GM18505 (cell line): ENCODE measurements around the gene STK33.

Experiments used
- ATAC-seq: cut with Tn5 transposase; IDR thresholded peaks from one replicate; pipeline ENCODE4 v1.9.1; 2021; ENCODE audit not compliant: unreplicated experiment
- POLR2A ChIP-seq: IDR thresholded peaks from 4 replicates; pipeline ENCODE4 v1.6.1; 2011; ENCODE audit warnings: borderline replicate concordance; ENCODE audit not compliant: insufficient read depth, insufficient read length; ENCODE audit errors: extremely low read depth

Gene STK33

DNA sequence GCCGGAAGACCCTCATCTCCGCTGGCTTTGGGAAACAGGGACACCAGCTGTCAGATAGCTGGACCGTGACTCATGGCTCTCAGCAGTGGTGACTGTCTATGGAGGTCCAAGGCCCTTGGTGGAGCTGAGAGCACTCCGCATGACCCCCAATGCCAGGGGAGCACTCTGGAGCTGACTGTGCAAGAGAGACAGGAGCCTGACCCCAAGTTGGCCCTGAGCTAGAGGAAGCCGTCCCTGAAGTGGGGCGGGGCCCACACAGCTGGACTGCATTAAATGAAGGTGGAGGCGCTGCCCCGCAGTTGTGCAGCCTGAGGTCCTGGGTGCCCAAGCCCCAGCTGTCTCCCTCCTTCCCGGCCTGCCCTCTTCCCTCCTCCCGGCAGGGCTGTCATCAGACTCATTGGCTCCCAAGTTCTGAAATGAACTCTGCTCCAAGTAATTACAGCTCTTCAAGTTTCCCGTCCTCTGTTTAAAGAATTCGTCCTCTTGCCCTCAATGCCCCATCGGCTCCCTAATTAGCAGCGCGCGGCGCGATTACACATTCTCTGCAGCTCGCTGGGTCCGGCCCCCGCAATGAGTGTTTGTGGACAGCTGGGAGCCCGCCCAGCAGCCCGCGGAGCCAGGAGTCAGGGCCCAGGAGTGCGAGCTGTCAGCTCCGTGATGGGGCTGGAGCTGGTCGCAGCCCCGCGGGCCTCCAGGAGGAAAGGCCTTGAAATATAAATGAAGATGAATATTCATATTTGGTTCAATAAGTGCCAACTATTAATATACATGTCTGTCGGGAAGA is 237.1 kb downstream of the STK33 start:
- ATAC-seq, result no peak

DNA sequence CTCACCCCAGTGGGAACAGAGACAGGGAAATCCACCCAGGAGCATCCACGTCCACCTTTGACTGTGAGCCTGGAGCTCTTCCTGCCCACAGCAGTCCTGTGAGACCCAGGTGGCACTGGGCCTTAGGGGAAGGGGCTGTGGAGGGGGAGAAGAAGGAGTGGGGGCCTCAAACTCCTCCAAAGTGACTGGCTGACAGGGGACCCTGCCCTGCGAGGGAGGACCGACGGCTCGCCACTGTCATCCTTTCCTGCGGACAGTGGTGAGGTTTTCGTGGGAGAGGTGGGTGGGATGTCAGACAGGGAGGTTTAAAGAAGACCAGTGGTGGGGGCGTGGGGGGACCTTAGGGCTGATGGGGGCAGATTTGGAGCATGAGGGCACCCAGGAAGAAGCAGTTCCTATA is 237.8 kb downstream of the STK33 start:
- ATAC-seq, result no peak
- TF ChIP-seq POLR2A, result no peak

More for the DNA sequence above, 237.1 kb downstream of the STK33 start:
- TF ChIP-seq POLR2A, result no peak

DNA sequence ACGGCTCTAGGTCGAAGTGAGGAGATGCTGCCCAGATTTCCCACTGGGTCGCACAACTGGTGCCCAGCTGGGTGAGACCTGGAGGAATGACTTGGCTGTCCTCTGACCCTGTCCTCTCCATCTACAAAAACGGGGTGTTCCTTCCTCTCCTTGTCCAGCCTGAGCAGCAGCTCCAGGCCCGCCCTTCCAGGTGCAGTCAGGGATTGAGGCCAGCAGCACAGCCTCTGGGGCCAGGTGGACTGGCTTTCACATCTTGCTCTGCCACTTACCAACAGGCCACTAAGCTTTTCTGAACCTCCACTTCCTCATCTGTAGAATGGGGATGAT is 238.6 kb downstream of the STK33 start:
- no peak for ATAC-seq
- TF ChIP-seq POLR2A, result no peak

DNA sequence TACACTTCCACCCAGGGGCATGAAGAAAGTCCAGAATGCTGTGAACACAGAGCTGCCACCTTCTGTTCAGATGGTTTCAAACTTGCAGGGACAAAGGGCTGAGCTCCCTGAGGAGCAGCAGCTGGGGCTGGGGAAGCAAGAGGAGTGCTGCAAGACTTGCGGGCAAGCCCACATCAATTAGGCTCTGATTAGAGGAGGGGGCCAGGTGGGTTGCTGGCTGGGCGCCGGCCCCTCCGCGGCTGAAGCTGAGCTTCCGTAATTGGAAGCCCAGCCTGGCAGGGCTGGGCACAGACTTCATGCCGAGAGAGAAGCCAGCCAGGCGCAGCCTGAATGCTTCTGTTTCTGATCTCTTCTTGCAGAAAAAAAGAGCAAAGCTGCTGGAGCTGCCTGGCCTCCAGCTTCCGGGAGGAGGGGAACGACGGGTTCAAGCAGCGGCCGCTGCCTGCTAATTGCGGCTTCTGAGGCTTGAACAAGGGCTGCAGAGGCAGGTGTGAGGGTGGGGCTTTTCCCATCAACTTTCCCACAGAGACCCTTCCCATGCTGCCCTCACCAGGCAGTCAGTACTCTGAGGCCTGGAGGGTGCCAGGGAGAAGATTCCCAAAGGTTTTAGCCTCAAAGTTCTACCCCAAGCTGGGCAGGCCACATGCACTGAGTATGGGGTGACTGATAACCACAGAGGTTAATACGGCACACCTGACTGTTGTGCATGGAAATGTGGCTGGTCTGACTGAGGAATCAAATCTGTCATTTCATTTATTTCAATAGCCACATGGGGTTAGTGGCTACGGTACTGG is 239.2 kb downstream of the STK33 start:
- no peak for TF ChIP-seq POLR2A
- ATAC-seq, result no peak

DNA sequence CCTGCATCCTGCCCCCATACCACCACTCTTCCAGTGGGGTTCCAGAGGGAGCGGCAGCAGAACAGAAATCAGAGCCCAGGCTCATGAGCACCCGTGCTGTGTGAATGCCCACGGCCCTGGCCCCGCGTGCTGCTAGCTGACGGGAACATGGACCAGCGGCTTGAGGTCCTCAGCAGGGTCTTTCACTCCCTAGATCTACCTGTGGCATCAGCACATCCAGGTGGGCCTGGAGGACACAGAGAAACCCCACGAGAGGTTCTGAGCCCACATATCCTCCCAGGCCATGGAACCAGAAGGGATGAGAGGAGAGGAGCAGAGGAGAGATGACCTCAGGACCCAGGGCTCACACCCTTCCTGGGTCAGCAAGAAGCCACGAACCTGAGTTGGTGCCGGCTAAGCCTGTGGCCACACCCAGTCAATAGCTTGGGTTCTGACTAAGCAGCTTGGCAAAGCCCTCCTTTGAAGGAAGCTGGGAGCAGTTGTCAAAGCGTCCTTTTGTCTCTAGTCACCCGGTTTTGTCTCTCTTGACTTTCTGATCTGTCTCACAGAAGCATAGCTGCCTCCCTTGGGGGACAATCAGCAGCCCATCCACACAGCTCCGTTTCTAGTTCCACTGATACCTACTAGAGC is 241.0 kb downstream of the STK33 start:
- TF ChIP-seq POLR2A, result no peak
- ATAC-seq, result no peak

DNA sequence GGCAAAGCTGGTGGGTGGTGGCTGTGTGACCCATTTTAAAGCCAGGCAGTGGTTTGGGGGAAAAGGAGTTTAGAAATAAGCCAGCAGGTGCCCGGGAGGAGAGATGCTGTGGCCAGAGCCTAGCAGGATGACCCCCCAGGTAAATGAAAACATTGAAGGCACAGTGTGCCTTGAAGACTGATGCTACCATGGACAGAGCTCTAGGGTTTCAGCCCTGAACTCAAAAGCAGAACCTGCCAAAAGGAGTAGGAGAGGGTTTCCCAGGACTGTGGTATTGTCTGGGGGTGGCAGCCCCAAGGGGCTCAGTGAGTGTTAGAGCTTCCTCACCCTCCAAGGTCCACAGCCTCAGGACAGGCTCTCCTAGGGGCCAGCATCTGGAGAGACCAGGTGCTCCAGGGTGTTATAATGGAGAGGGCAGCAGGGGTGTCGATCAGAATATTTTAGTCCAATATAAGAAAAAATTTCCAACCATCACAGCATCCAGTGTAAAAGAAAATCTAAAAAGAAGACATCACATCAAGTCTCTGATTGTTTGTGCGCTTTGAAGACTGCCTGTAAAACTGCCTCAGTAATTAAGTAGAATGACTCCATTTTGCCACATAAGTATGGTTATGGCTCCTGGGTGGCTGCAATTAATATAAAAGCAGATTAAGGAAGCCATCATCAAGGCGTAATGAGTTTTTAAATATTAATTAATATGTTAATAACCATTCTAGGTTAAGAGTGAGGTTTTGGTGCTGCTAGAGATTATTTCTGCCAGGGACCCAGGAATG is 241.7 kb downstream of the STK33 start:
- ATAC-seq, result no peak
- no peak for TF ChIP-seq POLR2A

DNA sequence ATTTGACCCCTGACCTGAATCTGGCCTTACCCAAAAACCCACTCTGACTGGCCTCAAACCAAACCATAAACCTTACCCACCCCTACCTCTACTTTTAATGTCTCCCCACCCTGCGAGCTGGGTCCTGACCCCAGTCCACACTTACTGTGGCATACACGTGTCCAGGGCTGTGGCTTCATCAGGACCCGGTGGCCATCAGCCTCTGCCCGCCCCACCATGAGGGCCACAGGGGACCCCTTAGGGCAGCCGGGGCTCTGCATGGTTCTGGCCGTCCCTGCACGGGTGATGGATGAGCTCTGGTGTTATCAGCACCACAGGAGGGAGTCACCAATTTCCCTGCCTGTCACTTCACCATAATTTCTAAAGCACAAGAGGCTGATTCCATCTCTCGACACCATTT is 242.8 kb downstream of the STK33 start:
- ATAC-seq, result no peak
- TF ChIP-seq POLR2A, result no peak

DNA sequence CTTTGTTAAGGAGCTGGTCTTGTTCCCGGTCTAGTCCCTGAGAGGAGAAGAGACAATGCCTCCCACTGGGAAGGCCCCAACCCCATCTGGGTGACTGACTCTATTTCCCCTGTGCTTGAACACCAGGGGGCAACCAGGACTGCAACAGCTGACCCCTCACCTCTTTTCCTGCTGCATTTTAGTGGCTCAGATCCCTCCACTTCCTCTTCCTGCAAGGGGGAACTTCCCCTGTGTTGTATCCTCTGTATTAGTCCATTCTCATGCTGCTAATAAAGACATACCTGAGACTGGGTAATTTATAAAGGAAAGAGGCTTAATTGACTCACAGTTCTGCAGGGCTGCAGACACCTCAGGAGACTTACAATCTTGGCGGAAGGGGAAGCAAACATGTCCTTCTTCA is 246.1 kb downstream of the STK33 start:
- TF ChIP-seq POLR2A, result no peak
- no peak for ATAC-seq

DNA sequence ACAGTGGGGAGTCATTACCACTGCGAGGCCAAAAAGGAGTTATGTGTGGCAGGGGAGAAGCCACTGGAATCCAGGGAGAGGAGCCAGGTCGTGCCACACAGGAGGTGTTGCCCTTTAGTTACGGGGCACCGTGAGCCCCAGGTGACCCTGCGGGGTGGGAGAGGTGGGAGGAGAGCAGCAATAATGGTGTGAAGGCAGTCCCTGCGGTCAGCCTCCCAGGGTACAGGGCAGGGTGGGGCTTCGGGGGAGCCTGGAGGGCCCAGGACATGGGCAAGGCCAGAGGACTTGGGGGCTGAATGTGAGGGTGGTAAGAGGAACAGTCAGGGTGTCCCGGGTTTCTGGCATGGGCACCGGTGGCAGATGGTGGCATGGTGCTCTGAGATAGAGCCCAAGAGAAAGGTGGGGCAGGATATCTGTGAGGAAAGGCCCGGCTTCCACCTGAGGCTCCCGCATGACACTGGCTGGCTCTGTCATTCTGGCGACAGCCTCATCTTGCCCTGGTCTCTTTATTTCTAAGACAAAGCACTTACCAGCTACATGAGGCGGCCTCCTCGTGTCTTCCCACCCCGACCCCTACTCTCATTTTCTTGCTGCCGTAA is 247.8 kb downstream of the STK33 start:
- TF ChIP-seq POLR2A, result no peak
- no peak for ATAC-seq

DNA sequence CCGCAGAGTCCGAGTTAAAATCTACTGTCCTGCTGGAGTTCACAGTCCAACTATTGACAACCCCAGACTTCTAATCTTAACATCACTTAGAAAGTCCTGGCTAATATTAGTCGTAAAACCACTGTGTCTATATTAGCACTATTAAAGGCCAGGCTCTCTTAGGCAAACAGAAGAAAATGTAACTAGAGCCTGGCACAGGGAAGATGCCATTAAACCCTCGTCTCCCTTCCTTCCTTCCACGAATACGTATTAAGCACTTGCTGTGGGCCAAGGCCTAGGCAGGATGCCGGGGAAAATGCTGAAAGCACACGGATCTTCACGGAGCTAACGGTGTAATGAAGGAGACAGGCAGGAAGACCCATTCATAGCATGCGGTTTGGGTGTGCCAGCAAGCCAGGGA is 248.8 kb downstream of the STK33 start:
- no peak for TF ChIP-seq POLR2A
- no peak for ATAC-seq

DNA sequence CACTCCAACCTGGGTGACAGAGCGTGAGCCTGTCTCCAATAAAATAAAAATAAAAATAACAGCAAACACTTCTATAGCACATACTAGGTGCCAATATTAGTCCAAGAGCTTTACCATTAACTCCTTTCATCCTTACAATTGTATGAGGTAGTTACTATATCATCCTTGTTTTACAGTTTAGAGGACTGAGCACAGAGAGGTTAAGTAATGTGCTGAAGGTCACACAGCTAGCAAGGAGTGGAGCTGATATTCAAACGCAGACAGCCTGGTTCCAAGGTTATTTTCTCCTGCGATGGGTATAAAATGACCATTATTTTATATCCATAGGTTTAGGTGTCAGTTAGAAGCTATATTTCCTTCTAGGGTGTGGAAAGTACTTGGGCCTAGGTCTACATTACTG is 249.7 kb downstream of the STK33 start:
- no peak for TF ChIP-seq POLR2A
- no peak for ATAC-seq

DNA sequence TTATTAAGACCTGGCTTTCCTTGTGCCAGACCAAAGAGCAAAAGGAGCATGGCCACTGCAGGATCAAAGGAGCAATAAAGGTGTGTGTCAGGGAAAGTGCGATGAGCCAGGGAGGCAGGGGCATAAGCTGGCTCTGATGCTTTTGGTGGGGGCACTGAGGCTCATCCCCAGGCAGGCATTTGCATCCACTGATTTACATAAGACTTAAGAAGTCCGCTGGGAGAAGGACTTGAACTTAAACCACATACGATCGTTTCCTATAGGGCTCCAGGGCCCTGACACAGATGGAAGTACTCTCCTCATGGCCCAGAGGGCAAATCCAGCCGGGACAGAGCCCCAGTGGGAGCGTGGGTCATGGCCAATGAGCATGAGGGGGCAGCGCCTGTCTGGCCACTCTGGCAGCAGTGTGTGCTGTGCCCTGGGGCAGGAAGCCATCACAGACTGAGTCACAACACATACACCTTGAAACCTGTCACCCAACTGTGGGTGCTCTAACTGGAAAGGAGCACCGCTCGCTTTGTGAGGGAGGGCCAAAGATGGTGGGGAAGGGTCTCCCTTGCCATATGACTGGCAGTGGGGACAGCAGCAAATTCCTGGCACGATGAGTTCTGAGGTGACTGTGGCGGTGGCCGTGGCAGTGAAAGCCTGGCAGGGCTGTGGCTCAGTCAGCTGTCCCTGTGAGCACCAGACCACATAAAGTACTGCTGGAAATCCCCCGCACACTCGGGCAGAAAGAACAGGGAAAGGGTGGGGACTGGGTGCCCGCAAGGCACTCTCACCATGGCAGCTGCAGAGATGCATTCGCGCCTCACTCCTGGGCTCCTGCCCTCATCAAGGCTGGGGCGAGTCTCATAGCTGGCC is 251.0 kb downstream of the STK33 start:
- ATAC-seq, result peak; percentile 72
- TF ChIP-seq POLR2A, result peak; percentile 22

DNA sequence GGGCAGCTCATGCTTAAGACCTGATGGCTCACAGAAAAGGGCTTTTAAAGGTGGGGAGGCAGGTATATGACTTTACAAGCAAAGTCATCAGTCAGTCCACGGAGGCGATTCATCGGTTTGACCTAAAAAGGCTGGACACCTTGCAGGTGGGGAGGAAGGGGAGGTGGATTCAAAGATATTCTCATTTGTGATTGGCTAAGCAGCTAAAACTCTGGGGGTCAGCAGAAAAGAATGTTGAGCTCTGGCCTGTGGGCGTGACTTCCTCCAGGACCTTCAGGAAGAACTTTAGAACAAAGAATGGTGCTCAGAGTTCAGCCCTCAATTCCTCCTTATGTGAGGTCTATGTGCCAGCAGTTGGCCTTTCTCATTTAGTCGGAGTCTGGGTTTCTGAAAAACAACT is 252.0 kb downstream of the STK33 start:
- no peak for TF ChIP-seq POLR2A
- ATAC-seq, result no peak
